HG02870 (cell line): ENCODE data around the gene MYL6.
"Not testable (repeated sequence)": the region's sequence is repeated elsewhere in the genome, so short reads cannot be mapped to it uniquely, and the experiment has no call there.

Experiments
- ATAC-seq: cut with Tn5 transposase; IDR thresholded peaks from one replicate; pipeline ENCODE4 v1.9.1; 2021; ENCODE audit warnings: mild to moderate bottlenecking, moderate library complexity; ENCODE audit not compliant: unreplicated experiment

MYL6 gene

GRCh38 chr12:56189099-56189917, 31.1 kb downstream of the MYL6 start, which contains the start of gene SMARCC2:
Gene SMARCC2, minus strand, starts transcription at chr12:56189483. Its CDS starts 22 bp downstream, at chr12:56189461.
- peak; percentile 54 for ATAC-seq

GRCh38 chr12:56189918-56190694, 31.9 kb downstream of the MYL6 start:
- ATAC-seq = peak; percentile 36

- ATAC-seq = no peak
These were observed 32.6 kb downstream of the MYL6 start for GRCh38 chr12:56190695-56191155.

DNA sequence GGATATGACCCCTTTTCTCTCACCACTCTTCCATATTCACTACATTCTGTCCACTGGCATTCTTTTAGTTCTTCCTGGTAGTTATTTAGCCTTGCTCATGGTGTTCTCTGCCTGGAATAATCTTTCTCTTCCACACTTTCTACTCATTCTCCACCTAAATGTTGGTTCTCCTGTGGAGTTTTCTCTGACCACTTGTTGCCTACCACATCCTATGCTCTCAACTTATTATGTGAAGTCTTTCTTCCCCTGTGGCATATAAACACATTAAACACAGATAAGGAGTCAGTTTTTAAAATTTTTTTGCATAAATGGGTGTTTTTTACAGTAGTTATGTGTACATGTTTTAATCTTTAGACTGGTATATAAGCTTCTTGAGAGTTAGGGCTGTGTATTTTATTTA, 34.4 kb downstream of the MYL6 start:
- no peak for ATAC-seq

- no peak for ATAC-seq
These were observed 34.9 kb downstream of the MYL6 start for GRCh38 chr12:56193025-56193578.

- not testable (repeated sequence) for ATAC-seq
These were observed 38.8 kb downstream of the MYL6 start for GRCh38 chr12:56196818-56197550.

- ATAC-seq = no peak
These were observed 39.9 kb downstream of the MYL6 start for GRCh38 chr12:56197921-56198635.

GRCh38 chr12:56198836-56199235, 40.7 kb downstream of the MYL6 start:
- no peak for ATAC-seq

DNA sequence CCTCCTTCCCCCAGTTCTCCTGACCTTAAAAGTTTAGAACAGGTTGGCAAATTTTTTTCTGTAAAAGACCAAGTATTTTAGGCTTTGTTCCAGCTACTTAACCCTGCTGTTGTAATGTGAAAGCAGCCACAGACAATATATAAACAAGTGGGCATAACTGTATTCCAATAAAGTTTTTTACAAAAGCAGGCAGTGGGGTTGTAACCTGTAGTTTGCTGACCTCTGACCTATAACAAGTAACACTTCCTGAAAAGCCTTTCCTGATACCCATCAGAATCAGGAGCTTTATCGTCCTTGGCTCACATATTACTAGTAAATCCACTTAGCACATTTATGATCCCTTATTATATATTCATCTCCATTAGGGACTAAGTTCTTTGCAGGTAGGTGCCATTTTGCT, 44.2 kb downstream of the MYL6 start:
- ATAC-seq = no peak

DNA sequence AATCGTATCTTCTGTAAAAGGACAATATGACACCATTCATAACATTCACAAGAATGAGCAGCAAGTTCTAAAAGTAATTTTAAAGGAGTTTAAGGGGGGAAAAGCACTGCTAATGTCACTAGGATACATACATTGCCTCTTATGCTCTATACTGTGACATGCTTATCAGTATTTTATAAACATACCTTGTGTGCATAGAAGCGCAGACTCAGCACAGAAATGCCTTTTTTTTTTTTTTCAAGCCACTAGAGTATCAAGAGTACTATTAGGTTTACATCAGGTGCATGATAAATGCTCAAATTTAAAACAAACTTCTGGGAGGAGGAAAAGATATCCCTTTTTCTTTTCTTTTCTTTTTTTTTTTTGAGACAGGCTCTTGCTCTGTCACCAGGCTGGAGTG, 44.7 kb downstream of the MYL6 start:
- ATAC-seq = no peak

DNA sequence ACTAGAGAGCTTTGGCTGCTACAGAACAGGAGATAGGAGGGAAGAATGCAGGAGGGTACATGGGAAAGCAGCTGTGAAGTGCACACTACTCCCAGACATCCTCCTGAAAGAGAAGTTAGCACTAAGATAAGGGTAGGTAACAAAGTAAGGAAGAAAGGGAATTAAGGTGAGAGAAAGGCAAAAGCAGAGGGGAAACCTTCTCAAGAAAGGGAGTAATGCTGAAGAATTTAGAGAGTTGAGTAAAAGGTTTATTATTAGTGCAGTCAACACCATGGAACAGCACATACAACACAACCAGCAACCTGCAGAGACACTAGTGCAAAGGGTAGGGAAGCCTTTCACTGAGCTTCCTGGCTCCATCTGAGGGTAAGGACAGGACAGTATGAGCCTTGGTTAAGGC, 46.1 kb downstream of the MYL6 start:
- ATAC-seq = no peak

GRCh38 chr12:56205445-56205844, 47.3 kb downstream of the MYL6 start:
- ATAC-seq = no peak

DNA sequence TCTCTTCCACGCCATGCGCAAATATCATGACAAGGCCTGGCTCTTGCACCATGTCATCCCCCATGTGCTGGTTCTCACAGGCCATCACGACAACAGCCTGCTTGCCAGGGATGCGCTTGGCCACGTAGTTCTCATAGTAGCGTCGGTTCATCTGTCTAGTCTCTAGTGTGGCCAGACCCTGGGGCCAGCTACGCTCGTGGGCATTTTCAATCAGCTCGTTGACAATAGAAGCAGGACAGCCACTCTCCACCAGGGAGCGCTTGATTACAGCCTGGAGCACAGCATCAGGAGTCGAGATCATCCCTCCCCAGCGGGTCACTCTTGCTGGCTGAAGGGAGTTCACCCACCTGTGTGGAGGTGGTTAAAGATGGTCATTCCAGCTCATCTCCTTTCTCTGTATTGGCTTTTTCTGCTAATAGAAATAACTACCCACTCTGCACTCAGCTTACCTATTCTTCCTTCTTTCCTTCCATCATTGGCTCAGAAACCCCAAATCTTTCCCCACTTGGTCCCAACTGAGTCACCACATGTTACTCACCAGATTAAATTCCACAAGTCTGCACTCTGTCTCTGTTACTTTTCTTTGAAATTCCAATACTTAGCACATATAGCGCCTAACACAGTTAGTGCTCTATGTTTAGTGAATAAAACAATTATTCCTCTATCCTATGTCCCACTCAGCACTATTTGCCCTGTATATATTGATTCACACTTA, 48.5 kb downstream of the MYL6 start:
- no peak for ATAC-seq

- ATAC-seq = no peak
These were observed 49.8 kb downstream of the MYL6 start for GRCh38 chr12:56208006-56208405.
